ENCODE measurements around the gene RPS27.
"Not testable (repeated sequence)": the region's sequence is repeated elsewhere in the genome, so short reads cannot be mapped to it uniquely, and the experiment has no call there.

The RPS27 gene

GRCh38 chr1:153985941-153986761 lies 4.4 kb upstream of the RPS27 start, which contains the start of gene RAB13:
TSS of gene RAB13 (minus strand) at chr1:153986339. CDS start at chr1:153986236, 103 bp downstream.
- peak; percentile 55 for DNase-seq (ENCODE audit: low spot score)

- DNase-seq (ENCODE audit: low spot score): no peak
Measured at GRCh38 chr1:153987621-153988020, 2.9 kb upstream of the RPS27 start.

- no peak for DNase-seq (ENCODE audit: low spot score)
Measured at GRCh38 chr1:153991151-153991630, 629 bp downstream of the RPS27 start.

GRCh38 chr1:153991806-153992205 lies 1.2 kb downstream of the RPS27 start:
- DNase-seq (ENCODE audit: low spot score): peak; percentile 32

GRCh38 chr1:153995202-153995601 lies 4.6 kb downstream of the RPS27 start:
- DNase-seq (ENCODE audit: low spot score): no peak

GRCh38 chr1:153995640-153996039 lies 5.1 kb downstream of the RPS27 start:
- no peak for DNase-seq (ENCODE audit: low spot score)

- not testable (repeated sequence) for DNase-seq (ENCODE audit: low spot score)
Measured at GRCh38 chr1:153996882-153997281, 6.3 kb downstream of the RPS27 start.

- DNase-seq (ENCODE audit: low spot score): no peak
Measured at GRCh38 chr1:154000420-154000819, 9.9 kb downstream of the RPS27 start.

GRCh38 chr1:154006136-154006535 lies 15.6 kb downstream of the RPS27 start:
- no peak for DNase-seq (ENCODE audit: low spot score)

- DNase-seq (ENCODE audit: low spot score): no peak
Measured at GRCh38 chr1:154012129-154012528, 21.6 kb downstream of the RPS27 start.

GRCh38 chr1:154012543-154012942 lies 22.0 kb downstream of the RPS27 start:
- DNase-seq (ENCODE audit: low spot score): not testable (repeated sequence)

GRCh38 chr1:154014154-154014907 lies 23.8 kb downstream of the RPS27 start:
- DNase-seq (ENCODE audit: low spot score): no peak

- no peak for DNase-seq (ENCODE audit: low spot score)
Measured at GRCh38 chr1:154019269-154019668, 28.7 kb downstream of the RPS27 start.

GRCh38 chr1:154019940-154020339 lies 29.4 kb downstream of the RPS27 start:
- DNase-seq (ENCODE audit: low spot score): no peak

GRCh38 chr1:154033697-154034096 lies 43.1 kb downstream of the RPS27 start:
- DNase-seq (ENCODE audit: low spot score): not testable (repeated sequence)
